Thyroid gland (tissue), 4 donors: ENCODE measurements around the gene RAB1B. TPM values are rescaled to one million over a fixed set of nuclear protein-coding genes. Genes with fewer than 3 reads are reported as not detected.

Source experiments
- DNase-seq, 2 donors: peaks; one replicate each; pipeline ENCODE4 v3.0.0-alpha.2; 2019
- H3K27ac ChIP-seq, 3 donors: fragments of 200-600 bp; sonication (generic); 1 replicate in 2 of 3; 2 replicates in 1 of 3; pipeline ENCODE4 v1.5.1; 2016 to 2019; ENCODE audit warnings: mild to moderate bottlenecking in 1 of 3, moderate library complexity in 1 of 3
- H3K27me3 ChIP-seq: fragments of 200-600 bp; sonication (generic); one replicate; pipeline ENCODE4 v1.5.1; 2019
- H3K36me3 ChIP-seq, 2 donors: fragments of 200-600 bp; sonication (generic); one replicate each; pipeline ENCODE4 v1.5.1; 2016 to 2019
- H3K4me1 ChIP-seq, 2 donors: fragments of 200-600 bp; sonication (generic); one replicate each; pipeline ENCODE4 v1.5.1; 2017 to 2019
- H3K4me3 ChIP-seq, 3 donors: fragments of 200-600 bp; sonication (generic); replicated peaks in 1 of 3; 1 replicate in 2 of 3; 2 replicates in 1 of 3; pipeline ENCODE4 v1.5.1; 2016; ENCODE audit warnings: mild to moderate bottlenecking in 1 of 3
- H3K9me3 ChIP-seq: fragments of 200-600 bp; sonication (generic); one replicate; pipeline ENCODE4 v1.5.1; 2017
- CTCF ChIP-seq, 6 experiments: fragments of 200-600 bp in 3 of 6; fragments of 450-650 bp in 3 of 6; sonication (generic) in 3 of 6; IDR thresholded peaks; one replicate each; pipeline ENCODE4 v1.5.1; 2016 to 2019; ENCODE audit warnings: antibody characterized with exemption in 6 of 6, mild to moderate bottlenecking in 2 of 6, inconsistent platforms in 1 of 6, moderate library complexity in 1 of 6
- POLR2A ChIP-seq, 2 donors: fragments of 450-650 bp; IDR thresholded peaks; one replicate each; pipeline ENCODE4 v1.6.1; 2017; ENCODE audit warnings: antibody characterized with exemption in 2 of 2, mild to moderate bottlenecking in 2 of 2, moderate library complexity in 1 of 2
- WGBS, 2 donors: methylation state at CpG; one replicate each; pipeline ENCODE4 v1.1.5; 2017; 5-methylcytosine and 5-hydroxymethylcytosine counted together
- intact Hi-C: fragments of 100-400 bp; cut with DNase I; formaldehyde crosslinking; loops from one replicate; pipeline ENCODE4 v1.15.1; 2023
- total RNA-seq, 4 donors: library from RNA; depleted of rRNA; stranded (reverse); fragments of >200 nt; gene quantifications; one replicate each; pipeline ENCODE4 v1.2.3, GENCODE V29; 2016

The RAB1B gene
- total RNA-seq, 4 donors from 2014 or later: 122 to 166 (median 130) TPM

- intact Hi-C loops: no loop called here
- WGBS, 2 donors: 79 to 86% methylated on average over 3 of the region's 3 CpGs
- Histone ChIP-seq H3K27ac (no peak overlapping the region), H3K27me3 (no peaks in the 10 kb centered on the region), H3K4me3 (no peak overlapping the region), H3K4me1 (peaks cover 0 to 6% of the 10 kb centered on the region in 2 donors), H3K9me3 (no peaks in the 10 kb centered on the region), H3K36me3 (peaks cover 37 to 54% of the 10 kb centered on the region in 2 donors)
- no peak for TF ChIP-seq CTCF (IDR thresholded peaks at IDR 0.05)
- TF ChIP-seq POLR2A (IDR thresholded peaks at IDR 0.05): no peak
- DNase-seq: no peak
These were observed 28.9 kb upstream of the RAB1B start for GRCh38 chr11:66239511-66239910.

- Histone ChIP-seq H3K27ac (no peak overlapping the region), H3K9me3 (no peaks in the 10 kb centered on the region), H3K4me3 (no peak overlapping the region), H3K4me1 (peaks cover 0 to 6% of the 10 kb centered on the region in 2 donors), H3K36me3 (peaks cover 34 to 53% of the 10 kb centered on the region in 2 donors), H3K27me3 (no peaks in the 10 kb centered on the region)
- WGBS, 2 donors: 87 to 89% methylated on average over 25 of the region's 25 CpGs
- intact Hi-C loops: no loop called here
- DNase-seq: no peak
- TF ChIP-seq POLR2A (IDR thresholded peaks at IDR 0.05) (no peak), CTCF (IDR thresholded peaks at IDR 0.05) (no peak)
These were observed 28.2 kb upstream of the RAB1B start for GRCh38 chr11:66239998-66240780.

DNA sequence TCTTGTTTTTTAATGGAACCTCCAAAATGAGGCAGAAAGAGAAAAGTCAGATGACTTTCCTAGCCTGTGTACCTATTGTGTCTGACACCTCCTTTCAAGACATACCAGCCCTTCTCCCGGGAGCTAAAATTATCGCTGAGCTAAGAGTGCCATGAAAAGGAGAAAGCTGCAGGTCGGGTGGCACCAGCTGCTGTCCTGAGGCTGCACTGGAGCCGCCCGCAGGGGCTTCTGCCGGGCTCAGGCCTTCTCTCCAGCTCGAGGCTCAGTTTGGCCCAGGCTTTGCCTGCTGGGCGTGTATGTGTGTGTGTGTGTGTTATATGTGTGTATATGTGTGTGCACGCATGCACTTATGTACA is 27.7 kb upstream of the RAB1B start:
- H3K36me3 ChIP-seq: peaks cover 28 to 47% of the 10 kb centered on the region in 2 donors
- intact Hi-C loops: no loop called here
- no peak for DNase-seq
- TF ChIP-seq CTCF (IDR thresholded peaks at IDR 0.05) (no peak), POLR2A (IDR thresholded peaks at IDR 0.05) (no peak)
- H3K4me1 ChIP-seq: peaks cover 0 to 4% of the 10 kb centered on the region in 2 donors
- no peak overlapping the region for H3K27ac ChIP-seq
- H3K27me3 ChIP-seq: no peaks in the 10 kb centered on the region
- H3K4me3 ChIP-seq: no peak overlapping the region
- WGBS, 2 donors: 81 to 88% methylated on average over 9 of the region's 9 CpGs
- H3K9me3 ChIP-seq: no peaks in the 10 kb centered on the region

DNA sequence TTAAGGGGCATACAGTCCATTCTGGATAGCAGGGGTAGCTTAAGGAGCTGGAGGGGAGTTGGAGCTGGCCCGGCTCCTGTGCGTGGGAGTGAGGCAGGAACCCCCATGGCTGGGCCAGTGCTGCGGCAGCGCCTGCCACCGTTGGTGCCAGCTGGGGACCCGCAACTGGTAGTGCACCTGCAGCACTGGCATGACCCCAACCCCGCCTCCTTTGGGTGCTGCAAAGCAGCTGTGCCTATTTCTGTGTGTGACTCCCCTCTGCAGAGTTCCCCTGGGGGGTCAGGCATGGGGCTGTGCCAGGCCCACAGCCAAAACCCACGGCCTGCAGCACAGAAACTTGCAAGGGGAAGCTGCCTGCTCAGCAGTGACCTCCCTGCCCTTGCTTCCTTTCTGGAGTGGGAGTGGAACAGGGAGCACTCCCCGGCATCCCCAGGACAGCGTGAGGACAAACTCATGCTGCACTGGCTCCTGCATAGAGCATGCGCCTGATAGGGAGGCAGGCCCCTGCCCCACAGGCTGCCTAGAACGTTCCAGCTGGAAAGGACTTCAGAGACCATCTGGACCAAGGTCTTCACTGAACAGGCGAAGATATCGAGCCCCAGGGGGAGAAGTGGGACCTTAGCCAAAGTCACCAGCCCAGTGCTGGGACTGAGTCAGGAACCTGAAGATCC is 26.2 kb upstream of the RAB1B start:
- no peak overlapping the region for H3K4me3 ChIP-seq
- no peaks in the 10 kb centered on the region for H3K27me3 ChIP-seq
- no peaks in the 10 kb centered on the region for H3K9me3 ChIP-seq
- TF ChIP-seq POLR2A (IDR thresholded peaks at IDR 0.05) (no peak), CTCF (IDR thresholded peaks at IDR 0.05) (no peak)
- WGBS, 2 donors: 85 to 90% methylated on average over 2 to 12 of the region's 14 CpGs
- intact Hi-C loops: no loop called here
- DNase-seq: no peak
- H3K36me3 ChIP-seq: peaks cover 25 to 47% of the 10 kb centered on the region in 2 donors
- no peak overlapping the region for H3K27ac ChIP-seq
- no peaks in the 10 kb centered on the region for H3K4me1 ChIP-seq
